ENCODE data around the gene SLC66A3.

- no peak for TF ChIP-seq POLR2A (IDR thresholded peaks at IDR 0.05)
- TF ChIP-seq, protein P1, sequence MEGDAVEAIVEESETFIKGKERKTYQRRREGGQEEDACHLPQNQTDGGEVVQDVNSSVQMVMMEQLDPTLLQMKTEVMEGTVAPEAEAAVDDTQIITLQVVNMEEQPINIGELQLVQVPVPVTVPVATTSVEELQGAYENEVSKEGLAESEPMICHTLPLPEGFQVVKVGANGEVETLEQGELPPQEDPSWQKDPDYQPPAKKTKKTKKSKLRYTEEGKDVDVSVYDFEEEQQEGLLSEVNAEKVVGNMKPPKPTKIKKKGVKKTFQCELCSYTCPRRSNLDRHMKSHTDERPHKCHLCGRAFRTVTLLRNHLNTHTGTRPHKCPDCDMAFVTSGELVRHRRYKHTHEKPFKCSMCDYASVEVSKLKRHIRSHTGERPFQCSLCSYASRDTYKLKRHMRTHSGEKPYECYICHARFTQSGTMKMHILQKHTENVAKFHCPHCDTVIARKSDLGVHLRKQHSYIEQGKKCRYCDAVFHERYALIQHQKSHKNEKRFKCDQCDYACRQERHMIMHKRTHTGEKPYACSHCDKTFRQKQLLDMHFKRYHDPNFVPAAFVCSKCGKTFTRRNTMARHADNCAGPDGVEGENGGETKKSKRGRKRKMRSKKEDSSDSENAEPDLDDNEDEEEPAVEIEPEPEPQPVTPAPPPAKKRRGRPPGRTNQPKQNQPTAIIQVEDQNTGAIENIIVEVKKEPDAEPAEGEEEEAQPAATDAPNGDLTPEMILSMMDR (IDR thresholded peaks at IDR 0.05) = no peak
Measured at GRCh38 chr2:11163439-11164317, 8.4 kb downstream of the SLC66A3 start.

Data from testis (tissue), 2 donors.